GM23248 (cell line): ENCODE measurements around the gene CDKN3. TPM values are rescaled to one million over a fixed set of nuclear protein-coding genes. Genes with fewer than 3 reads are reported as not detected.
"Not testable (repeated sequence)": the region's sequence is repeated elsewhere in the genome, so short reads cannot be mapped to it uniquely, and the experiment has no call there.

Experiments used
- DNase-seq: peaks from one replicate; pipeline ENCODE4 v3.0.0-alpha.2; 2015
- H2AFZ ChIP-seq: fragments of 200-600 bp; sonication (generic); 2 replicates; pipeline ENCODE4 v1.6.1; 2016; ENCODE audit warnings: antibody characterized with exemption
- H3F3A ChIP-seq: fragments of 200-600 bp; sonication (generic); 2 replicates; pipeline ENCODE4 v1.6.1; 2016; ENCODE audit warnings: mild to moderate bottlenecking, antibody characterized with exemption, mixed run types; ENCODE audit not compliant: insufficient read depth
- H3K27ac ChIP-seq: fragments of 200-600 bp; sonication (generic); 2 replicates; pipeline ENCODE4 v1.5.1; 2016; ENCODE audit warnings: mild to moderate bottlenecking
- H3K27me3 ChIP-seq: fragments of 200-600 bp; sonication (generic); replicated peaks from 2 replicates; pipeline ENCODE4 v1.6.1; 2016; ENCODE audit warnings: mild to moderate bottlenecking; ENCODE audit not compliant: insufficient read depth
- H3K36me3 ChIP-seq: fragments of 200-600 bp; sonication (generic); 2 replicates; pipeline ENCODE4 v1.6.1; 2016; ENCODE audit warnings: low read depth, mild to moderate bottlenecking
- H3K4me1 ChIP-seq: fragments of 200-600 bp; sonication (generic); 2 replicates; pipeline ENCODE4 v1.6.1; 2016; ENCODE audit warnings: mild to moderate bottlenecking; ENCODE audit not compliant: insufficient read depth
- H3K4me2 ChIP-seq: fragments of 200-600 bp; sonication (generic); one replicate; pipeline ENCODE4 v1.6.1; 2016; ENCODE audit warnings: mild to moderate bottlenecking; ENCODE audit not compliant: unreplicated experiment
- H3K4me3 ChIP-seq: fragments of 200-600 bp; sonication (generic); 2 replicates; pipeline ENCODE4 v1.5.1; 2016; ENCODE audit warnings: mild to moderate bottlenecking
- H3K79me2 ChIP-seq: fragments of 200-600 bp; sonication (generic); 2 replicates; pipeline ENCODE4 v1.6.1; 2016; ENCODE audit warnings: mild to moderate bottlenecking; ENCODE audit not compliant: insufficient read depth
- H3K9ac ChIP-seq: fragments of 200-600 bp; sonication (generic); 2 replicates; pipeline ENCODE4 v1.6.1; 2016; ENCODE audit warnings: mild to moderate bottlenecking
- H3K9me2 ChIP-seq: fragments of 200-600 bp; sonication (generic); 2 replicates; pipeline ENCODE4 v1.6.1; 2016; ENCODE audit warnings: mixed run types, mild to moderate bottlenecking, moderate library complexity; ENCODE audit not compliant: insufficient read depth
- H3K9me3 ChIP-seq: fragments of 200-600 bp; sonication (generic); one replicate; pipeline ENCODE4 v1.6.1; 2017; ENCODE audit warnings: low read depth
- H4K20me1 ChIP-seq: fragments of 200-600 bp; sonication (generic); 2 replicates; pipeline ENCODE4 v1.6.0; 2016; ENCODE audit not compliant: insufficient read depth
- EZH2 ChIP-seq: fragments of 200-600 bp; sonication (generic); IDR thresholded peaks from 2 replicates; pipeline ENCODE4 v1.6.1; 2018; ENCODE audit warnings: antibody characterized with exemption, mild to moderate bottlenecking; ENCODE audit not compliant: insufficient read depth, poor library complexity, severe bottlenecking
- EZH2phosphoT487 ChIP-seq: fragments of 200-600 bp; sonication (generic); IDR thresholded peaks from 2 replicates; pipeline ENCODE4 v1.6.1; 2018; ENCODE audit warnings: antibody characterized with exemption, moderate library complexity, mild to moderate bottlenecking, low read depth; ENCODE audit not compliant: insufficient read depth
- WGBS, 2 experiments: methylation state at CpG; one replicate each; pipeline ENCODE4 v1.1.6; 2015 to 2017; ENCODE audit warnings: low lambda C conversion rate in 2 of 2, low coverage in 1 of 2; ENCODE audit errors: missing lambda C conversion rate in 2 of 2; 5-methylcytosine and 5-hydroxymethylcytosine counted together
- in situ Hi-C: fragments of 300-500 bp; cut with MboI; formaldehyde crosslinking; loops from 2 replicates; pipeline ENCODE4 v1.15.0; 2020
- polyA plus RNA-seq: library from polyadenylated mRNA; unstranded; fragments of >200 nt; fragmentation: Nextera tagmentation; extraction: Ambion mirVana; gene quantifications from 2 replicates; pipeline ENCODE4 v1.2.1, GENCODE V29; 2016
- total RNA-seq: library from RNA; depleted of rRNA; stranded (reverse); fragments of >200 nt; shearing (Covaris generic); gene quantifications from 2 replicates; pipeline ENCODE4 v1.2.3, GENCODE V29; 2014

CDKN3 gene
- total and polyA plus RNA-seq, 2 experiments from 2014 or later, result 20.1 to 41.8 TPM

DNA sequence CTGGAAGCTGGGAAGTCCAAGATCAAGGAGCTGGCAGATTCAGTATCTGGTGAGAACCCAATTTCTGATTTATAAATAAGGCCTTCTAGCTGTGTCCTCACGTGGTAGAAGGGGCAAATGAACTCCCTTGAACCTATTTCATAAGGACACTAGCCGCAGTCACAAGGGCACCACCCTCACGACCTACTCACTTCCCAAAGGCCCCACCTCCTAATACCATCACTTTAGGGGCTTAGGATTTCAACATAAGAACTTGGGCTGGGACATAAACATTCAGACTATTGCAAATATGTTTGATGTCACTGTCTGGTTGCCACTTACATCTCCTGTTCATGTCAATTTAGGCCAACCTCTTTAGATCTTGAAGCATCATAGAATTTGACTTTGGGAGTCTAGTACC is 55.2 kb downstream of the CDKN3 start:
- H3K9ac ChIP-seq, result no peak overlapping the region
- no peak overlapping the region for H3K27ac ChIP-seq
- no peak overlapping the region for H3K4me3 ChIP-seq
- 97 to 99% methylated on average over 3 of the region's 3 CpGs for WGBS, 2 experiments
- peaks cover 36% of the 10 kb centered on the region for H3K4me1 ChIP-seq
- no peaks in the 10 kb centered on the region for H3K9me3 ChIP-seq
- no peak overlapping the region for H2AFZ ChIP-seq
- H3K4me2 ChIP-seq, result no peak overlapping the region
- no peaks in the 10 kb centered on the region for H3K9me2 ChIP-seq
- H4K20me1 ChIP-seq, result no peaks in the 10 kb centered on the region
- no peak for DNase-seq
- no peaks in the 10 kb centered on the region for H3K36me3 ChIP-seq
- no peaks in the 10 kb centered on the region for H3K79me2 ChIP-seq
- peaks cover 42% of the 10 kb centered on the region for H3F3A ChIP-seq
- no peak for TF ChIP-seq EZH2
- no peak for TF ChIP-seq EZH2phosphoT487
- H3K27me3 ChIP-seq, result no peaks in the 10 kb centered on the region
- in situ Hi-C loops, result no loop called here

DNA sequence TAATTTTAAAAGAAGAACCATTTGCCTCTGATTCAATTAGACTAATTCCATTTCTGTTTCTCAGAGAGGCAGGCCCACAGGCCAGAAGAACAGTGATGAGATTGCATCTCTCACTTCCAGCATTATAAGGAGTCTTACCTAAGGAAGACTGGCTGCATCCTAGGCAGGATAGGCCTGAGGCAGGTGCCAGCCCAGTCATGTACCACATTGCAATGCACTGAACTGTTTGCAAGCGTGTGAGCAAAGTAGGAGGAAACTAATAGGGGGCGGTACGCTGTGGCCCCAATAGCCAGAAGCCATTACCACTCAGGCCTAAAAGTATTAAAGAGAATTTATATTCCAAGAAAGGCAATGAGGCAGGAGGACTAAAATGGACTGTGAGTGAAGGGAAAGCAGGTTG is 56.4 kb downstream of the CDKN3 start:
- Histone ChIP-seq H3K27ac (no peak overlapping the region), H3F3A (peaks cover 47% of the 10 kb centered on the region), H3K9me2 (no peaks in the 10 kb centered on the region), H3K36me3 (no peaks in the 10 kb centered on the region), H2AFZ (no peak overlapping the region), H4K20me1 (no peaks in the 10 kb centered on the region), H3K9me3 (no peaks in the 10 kb centered on the region), H3K4me3 (no peak overlapping the region), H3K79me2 (no peaks in the 10 kb centered on the region), H3K4me2 (no peak overlapping the region), H3K27me3 (no peaks in the 10 kb centered on the region), H3K4me1 (peaks cover 30% of the 10 kb centered on the region), H3K9ac (no peak overlapping the region)
- in situ Hi-C loops, result no loop called here
- no peak for TF ChIP-seq EZH2phosphoT487
- no peak for TF ChIP-seq EZH2
- no peak for DNase-seq
- WGBS, 2 experiments, result 82% methylated on average over 3 of the region's 3 CpGs

DNA sequence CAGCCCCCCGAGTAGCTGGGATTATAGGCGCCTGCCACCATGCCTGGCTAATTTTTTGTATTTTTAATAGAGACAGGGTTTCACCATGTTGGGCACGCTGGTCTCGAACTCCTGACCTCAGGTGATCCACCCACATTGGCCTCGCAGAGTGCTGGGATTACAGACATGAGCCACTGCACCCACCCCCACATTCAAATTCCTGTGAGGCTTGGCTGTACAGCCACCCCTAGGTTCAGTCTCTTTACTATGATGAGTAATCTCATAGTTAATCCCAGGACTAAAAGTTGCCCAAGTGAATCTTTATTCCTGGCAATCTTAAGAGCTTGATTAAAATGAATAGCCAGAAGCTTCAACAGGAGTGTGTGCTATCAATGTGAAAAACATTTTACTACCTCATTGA is 57.2 kb downstream of the CDKN3 start:
- H3K79me2 ChIP-seq, H3K9me2 ChIP-seq, in situ Hi-C loops, H3K36me3 ChIP-seq, H2AFZ ChIP-seq, H3K4me3 ChIP-seq, H3K27me3 ChIP-seq, H3K9ac ChIP-seq, H3K9me3 ChIP-seq, H4K20me1 ChIP-seq, H3K4me2 ChIP-seq: not testable (repeated sequence)
- Histone ChIP-seq H3F3A (peaks cover 47% of the 10 kb centered on the region), H3K4me1 (peaks cover 30% of the 10 kb centered on the region), H3K27ac (peak overlapping the region; percentile 62)
- peak; percentile 82 for DNase-seq
- 58 to 63% methylated on average over 5 of the region's 5 CpGs for WGBS, 2 experiments

DNA sequence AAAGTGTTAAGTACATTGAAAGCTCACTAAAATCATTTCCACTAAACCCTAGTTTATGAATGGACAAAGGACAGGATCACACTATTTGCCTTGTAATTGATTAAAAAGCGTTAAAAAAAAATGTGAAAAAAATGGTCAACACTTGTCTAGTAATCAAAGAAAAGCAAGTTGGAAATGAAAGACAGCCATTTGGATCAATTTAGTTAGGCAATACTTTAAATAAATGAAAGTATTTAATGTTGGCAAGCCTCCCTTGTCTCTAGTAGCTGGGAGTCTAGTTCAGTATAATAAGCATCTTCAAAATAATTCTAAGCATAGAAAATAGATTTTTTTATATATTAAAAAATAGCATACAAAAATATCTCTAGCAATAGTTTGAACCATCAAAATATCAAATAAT is 58.6 kb downstream of the CDKN3 start:
- H3K4me1 ChIP-seq, result peaks cover 25% of the 10 kb centered on the region
- H3K36me3 ChIP-seq, result no peaks in the 10 kb centered on the region
- no peaks in the 10 kb centered on the region for H3K27me3 ChIP-seq
- no peak overlapping the region for H3K27ac ChIP-seq
- no peak for DNase-seq
- H3K9ac ChIP-seq, result no peak overlapping the region
- H3K4me2 ChIP-seq, result no peak overlapping the region
- in situ Hi-C loops, result no loop called here
- no peak for TF ChIP-seq EZH2
- no peak for TF ChIP-seq EZH2phosphoT487
- H3K9me2 ChIP-seq, result no peaks in the 10 kb centered on the region
- no peak overlapping the region for H3K4me3 ChIP-seq
- WGBS, 2 experiments, result 32 to 64% methylated on average over 1 of the region's 1 CpG
- peaks cover 38% of the 10 kb centered on the region for H3F3A ChIP-seq
- no peaks in the 10 kb centered on the region for H4K20me1 ChIP-seq
- no peaks in the 10 kb centered on the region for H3K79me2 ChIP-seq
- H2AFZ ChIP-seq, result no peak overlapping the region
- no peaks in the 10 kb centered on the region for H3K9me3 ChIP-seq

DNA sequence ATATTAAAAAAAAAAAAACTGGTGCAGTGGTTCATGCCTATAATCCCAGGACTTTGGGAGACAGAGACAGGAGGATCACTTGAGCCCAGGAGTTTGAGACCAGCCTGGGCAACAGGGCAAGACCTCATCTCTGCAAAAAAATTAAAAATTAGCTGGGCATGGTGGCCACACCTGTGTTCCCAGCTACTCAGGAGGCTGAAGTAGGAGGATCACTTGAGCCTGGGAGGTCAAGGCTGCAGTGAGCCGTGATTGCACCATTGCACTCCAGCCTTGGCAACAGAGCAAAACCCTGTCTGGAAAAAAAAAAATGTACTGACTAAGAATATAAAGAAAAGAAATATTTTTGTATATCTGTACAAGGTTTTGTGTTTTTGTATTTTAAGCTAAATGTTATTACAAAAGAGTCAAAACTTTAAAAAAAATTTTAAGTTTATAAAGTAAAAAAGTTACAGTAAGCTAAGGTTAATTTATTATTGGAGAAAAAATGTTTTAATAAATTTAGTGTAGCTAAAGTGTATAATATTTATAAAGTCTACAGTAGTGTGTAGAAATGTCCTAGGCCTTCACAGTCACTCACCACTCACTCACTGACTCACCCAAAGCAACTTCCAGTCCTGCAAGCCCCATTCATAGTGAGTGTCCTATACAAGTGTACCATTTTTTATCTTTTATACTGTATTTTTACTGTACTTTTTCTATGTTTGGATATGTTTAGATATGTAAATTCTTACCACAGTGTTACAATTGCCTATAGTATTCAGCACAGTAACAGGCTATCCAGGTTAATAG is 60.2 kb downstream of the CDKN3 start:
- H3K9ac ChIP-seq, H4K20me1 ChIP-seq: not testable (repeated sequence)

More for the DNA sequence above, 60.2 kb downstream of the CDKN3 start:
- H3K36me3 ChIP-seq, H2AFZ ChIP-seq, H3K27me3 ChIP-seq, H3K9me2 ChIP-seq, H3K4me2 ChIP-seq, H3K9me3 ChIP-seq, in situ Hi-C loops, H3K4me3 ChIP-seq, H3K79me2 ChIP-seq: not testable (repeated sequence)
- H3K4me1 ChIP-seq, result peaks cover 16% of the 10 kb centered on the region
- peaks cover 32% of the 10 kb centered on the region for H3F3A ChIP-seq
- peak; percentile 56 for DNase-seq
- 68 to 69% methylated on average over 1 of the region's 1 CpG for WGBS, 2 experiments
- H3K27ac ChIP-seq, result peak overlapping the region; percentile 16; the same call in 1 of the 2 replicates
